Natural killer cell treated with Interleukin-12 subunit alpha and Interleukin-12 subunit beta and Interleukin-15 and Interleukin-18, amount 100 ng/mL, for 72 hours (primary cell): Measurements from ENCODE around the gene VDAC1. TPM values are rescaled to one million over a fixed set of nuclear protein-coding genes. Genes with fewer than 3 reads are reported as not detected.
"Not testable (repeated sequence)": the region's sequence is repeated elsewhere in the genome, so short reads cannot be mapped to it uniquely, and the experiment has no call there.

ENCODE experiments used
- ATAC-seq, 2 donors: fragments of 150-1000 bp; cut with Tn5 transposase in 1 of 2; sonication (Bioruptor Pico), chemical (Tn5 transposase) in 1 of 2; 2 replicates each; pipeline ENCODE4 v1.10.0; 2021
- DNase-seq: peaks from one replicate; pipeline ENCODE4 v3.0.0; 2022; ENCODE audit warnings: low spot score
- H3K27ac Mint-ChIP-seq, 2 donors: 1 replicate in 1 of 2; 2 replicates in 1 of 2; pipeline ENCODE4 v1.8.0; 2022; ENCODE audit warnings: mixed read lengths in 2 of 2, mild to moderate bottlenecking in 1 of 2, moderate library complexity in 1 of 2
- H3K27me3 Mint-ChIP-seq, 2 donors: 1 replicate in 1 of 2; 2 replicates in 1 of 2; pipeline ENCODE4 v1.8.0; 2022; ENCODE audit warnings: mixed read lengths in 2 of 2
- H3K36me3 Mint-ChIP-seq: one replicate; pipeline ENCODE4 v1.8.0; 2022; ENCODE audit warnings: mixed read lengths
- H3K4me1 Mint-ChIP-seq, 2 donors: 1 replicate in 1 of 2; 2 replicates in 1 of 2; pipeline ENCODE4 v1.8.0; 2022; ENCODE audit warnings: low read depth in 2 of 2, mixed read lengths in 2 of 2, mild to moderate bottlenecking in 1 of 2
- H3K4me3 Mint-ChIP-seq: one replicate; pipeline ENCODE4 v1.8.0; 2022; ENCODE audit warnings: mixed read lengths
- H3K9me3 Mint-ChIP-seq: 2 replicates; pipeline ENCODE4 v1.8.0; 2022; ENCODE audit warnings: mixed read lengths
- total RNA-seq, 2 donors: library from RNA; stranded (reverse); gene quantifications; one replicate each; pipeline ENCODE4 v1.2.3, GENCODE V29; 2022

VDAC1 gene
- total RNA-seq, 2 donors from 2014 or later = 325 to 329 TPM

DNA sequence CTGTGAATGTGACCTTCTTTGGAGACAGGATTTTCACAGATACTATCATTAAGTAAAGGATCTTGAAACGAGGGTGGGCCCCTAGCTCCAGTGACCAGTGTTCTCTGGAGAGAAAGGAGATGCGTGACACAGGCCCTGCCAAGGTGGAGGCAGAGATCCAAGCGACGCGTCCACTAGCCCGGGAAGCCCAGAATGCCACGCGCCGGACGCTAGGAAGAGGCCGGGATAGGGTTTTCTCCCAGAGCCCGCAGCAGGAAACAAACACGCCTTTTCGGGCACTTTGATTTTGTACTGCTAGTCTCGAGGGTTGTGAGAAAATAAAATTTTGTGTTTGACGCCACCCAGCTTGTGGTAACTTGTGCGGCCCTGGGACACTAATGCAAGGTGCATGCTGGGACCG, 29.6 kb upstream of the VDAC1 start:
- no peaks in the 10 kb centered on the region for H3K9me3 Mint-ChIP-seq
- H3K36me3 Mint-ChIP-seq = no peaks in the 10 kb centered on the region
- no peak overlapping the region for H3K27ac Mint-ChIP-seq
- H3K4me1 Mint-ChIP-seq = peaks cover 0 to under 1% of the 10 kb centered on the region in 2 donors
- no peaks in the 10 kb centered on the region for H3K27me3 Mint-ChIP-seq
- no peak overlapping the region for H3K4me3 Mint-ChIP-seq
- ATAC-seq = no peak
- no peak for DNase-seq

DNA sequence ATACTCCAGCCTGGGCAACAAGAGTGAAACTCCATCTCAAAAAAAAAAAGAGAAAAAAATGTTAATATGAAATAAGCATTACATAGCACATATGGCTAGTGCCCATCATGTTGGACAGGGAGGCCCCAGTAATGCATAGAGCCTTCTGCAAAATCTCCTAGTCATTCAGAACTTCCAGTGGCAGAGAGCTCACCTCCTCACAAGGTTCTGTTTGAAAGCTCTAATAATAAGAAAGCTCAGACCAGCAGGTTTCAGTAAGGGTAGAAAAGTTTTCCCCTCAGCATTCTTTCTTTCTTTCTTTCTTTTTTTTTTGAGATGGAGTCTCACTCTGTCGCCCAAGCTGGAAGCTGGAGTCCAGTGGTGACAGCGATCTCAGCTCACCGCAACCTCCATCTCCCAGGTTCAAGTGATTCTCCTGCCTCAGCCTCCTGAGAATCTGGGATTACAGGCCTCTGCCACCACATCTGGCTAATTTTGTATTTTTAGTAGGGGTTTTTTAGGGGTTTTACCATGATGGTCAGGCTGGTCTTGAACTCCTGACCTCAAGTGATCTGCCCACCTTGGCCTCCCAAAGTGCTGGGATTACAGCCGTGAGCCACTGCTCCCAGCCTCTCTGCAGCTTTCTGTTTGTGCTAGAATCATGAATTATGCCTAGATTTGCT, 25.7 kb upstream of the VDAC1 start:
- not testable (repeated sequence) for H3K27me3 Mint-ChIP-seq, H3K9me3 Mint-ChIP-seq, H3K4me3 Mint-ChIP-seq, H3K27ac Mint-ChIP-seq, DNase-seq, H3K36me3 Mint-ChIP-seq, ATAC-seq, H3K4me1 Mint-ChIP-seq

DNA sequence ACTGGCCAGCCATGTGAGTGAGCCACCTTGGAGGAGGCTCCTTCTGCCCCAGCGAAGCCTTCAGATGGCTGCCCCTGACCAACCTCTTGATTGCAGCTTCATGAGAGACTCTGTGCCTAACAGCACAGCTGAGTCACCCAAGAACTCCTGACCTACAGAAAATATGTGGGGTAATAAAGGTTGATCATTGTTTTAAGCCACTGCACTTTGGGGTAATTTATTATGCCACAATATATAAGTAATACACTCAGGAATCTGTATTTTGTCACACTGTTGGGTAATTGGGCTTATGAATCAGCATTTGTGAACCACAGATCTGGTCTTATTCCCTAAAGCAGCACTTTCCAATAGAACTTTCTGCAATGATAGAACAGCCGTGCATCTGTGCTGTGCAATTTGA, 24.4 kb upstream of the VDAC1 start:
- ATAC-seq = no peak
- no peak for DNase-seq
- no peaks in the 10 kb centered on the region for H3K36me3 Mint-ChIP-seq
- H3K27me3 Mint-ChIP-seq = peaks cover 0 to 3% of the 10 kb centered on the region in 2 donors
- no peak overlapping the region for H3K4me3 Mint-ChIP-seq
- no peaks in the 10 kb centered on the region for H3K9me3 Mint-ChIP-seq
- H3K27ac Mint-ChIP-seq = no peak overlapping the region
- no peaks in the 10 kb centered on the region for H3K4me1 Mint-ChIP-seq

DNA sequence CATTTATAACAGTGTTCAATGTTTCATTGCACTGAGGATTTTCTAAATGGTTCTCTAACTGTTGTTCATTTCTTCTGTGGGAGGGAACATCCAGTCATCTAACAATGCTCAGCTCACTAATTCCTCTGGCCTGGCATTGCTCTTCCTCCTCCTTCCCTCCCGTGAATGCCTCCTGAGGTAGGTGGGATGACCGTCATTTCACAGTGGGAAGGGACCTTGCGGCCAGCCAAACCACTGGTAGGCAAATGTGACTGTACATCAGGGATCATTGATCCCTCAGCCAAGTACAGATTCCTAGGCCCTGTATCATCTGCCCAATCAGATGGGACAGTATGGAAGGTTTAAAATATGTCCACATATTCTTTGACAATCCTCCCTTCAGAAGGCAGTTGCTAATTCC, 23.7 kb upstream of the VDAC1 start:
- Mint-ChIP-seq H3K27me3 (peaks cover 0 to 3% of the 10 kb centered on the region in 2 donors), H3K9me3 (no peaks in the 10 kb centered on the region), H3K4me3 (no peak overlapping the region), H3K27ac (no peak overlapping the region), H3K36me3 (no peaks in the 10 kb centered on the region), H3K4me1 (no peaks in the 10 kb centered on the region)
- ATAC-seq (no peak), DNase-seq (peak; percentile 34)

DNA sequence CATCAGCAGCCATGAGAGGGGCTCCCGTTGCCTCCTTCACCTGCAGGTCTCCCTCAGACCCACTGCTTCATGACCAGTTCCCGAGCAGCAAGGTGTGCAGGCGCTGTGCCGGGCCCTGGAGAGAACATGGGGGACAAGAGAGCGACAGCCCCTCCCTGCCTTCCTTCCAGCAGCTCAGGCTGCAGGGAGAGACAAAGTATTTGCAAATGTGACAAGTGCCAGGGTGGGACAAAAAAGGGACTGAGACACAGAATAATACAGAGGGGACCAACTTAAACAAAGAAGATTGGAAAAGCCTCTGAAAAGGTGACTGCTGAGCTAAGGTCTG, 22.5 kb upstream of the VDAC1 start:
- H3K9me3 Mint-ChIP-seq = no peaks in the 10 kb centered on the region
- DNase-seq (peak; percentile 52), ATAC-seq (no peak)
- H3K27me3 Mint-ChIP-seq = peaks cover 0 to 3% of the 10 kb centered on the region in 2 donors
- H3K4me3 Mint-ChIP-seq = no peak overlapping the region
- no peaks in the 10 kb centered on the region for H3K36me3 Mint-ChIP-seq
- H3K27ac Mint-ChIP-seq = no peak overlapping the region
- H3K4me1 Mint-ChIP-seq = no peaks in the 10 kb centered on the region

DNA sequence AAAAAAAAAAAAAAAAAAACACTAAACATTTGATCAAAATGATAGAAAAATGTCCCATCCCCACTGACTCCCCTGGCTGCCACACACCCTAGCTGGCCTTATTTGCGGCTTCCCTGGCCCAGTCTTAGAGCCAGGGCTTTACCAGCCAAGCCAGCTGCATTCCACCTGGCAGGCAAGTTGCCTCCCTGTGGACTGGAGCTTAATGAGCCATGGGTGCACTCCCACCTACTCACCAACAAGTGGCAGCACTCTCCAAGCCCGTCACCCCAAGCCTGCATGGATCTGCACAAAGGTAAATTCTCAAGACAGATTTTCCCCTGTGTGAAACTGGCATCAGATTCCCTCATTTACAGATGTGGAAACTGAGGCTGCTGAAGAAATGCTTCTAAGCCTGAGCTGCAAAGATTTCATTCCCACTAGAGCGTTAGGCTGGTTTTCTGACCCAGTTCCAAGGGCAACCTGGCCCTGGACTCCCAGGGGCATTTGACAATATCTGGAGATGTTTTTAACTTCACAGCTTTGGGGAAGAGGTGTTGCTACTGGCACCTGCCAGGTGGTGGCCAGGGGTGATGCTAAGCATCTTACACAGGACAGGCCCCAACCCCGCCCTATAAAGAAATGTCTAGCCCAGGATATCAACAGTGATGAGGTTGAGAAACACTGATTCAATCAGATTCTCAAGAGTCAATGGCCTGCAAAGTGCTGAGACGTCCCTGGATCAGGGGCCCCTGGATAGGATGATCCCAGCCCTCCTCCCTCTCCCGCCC, 21.9 kb upstream of the VDAC1 start:
- H3K36me3 Mint-ChIP-seq = no peaks in the 10 kb centered on the region
- no peaks in the 10 kb centered on the region for H3K4me1 Mint-ChIP-seq
- H3K9me3 Mint-ChIP-seq = no peaks in the 10 kb centered on the region
- DNase-seq (peak; percentile 12), ATAC-seq (peak in 1 of 2 donors; percentile 69)
- no peak overlapping the region for H3K4me3 Mint-ChIP-seq
- H3K27me3 Mint-ChIP-seq = peaks cover 0 to 3% of the 10 kb centered on the region in 2 donors
- no peak overlapping the region for H3K27ac Mint-ChIP-seq

DNA sequence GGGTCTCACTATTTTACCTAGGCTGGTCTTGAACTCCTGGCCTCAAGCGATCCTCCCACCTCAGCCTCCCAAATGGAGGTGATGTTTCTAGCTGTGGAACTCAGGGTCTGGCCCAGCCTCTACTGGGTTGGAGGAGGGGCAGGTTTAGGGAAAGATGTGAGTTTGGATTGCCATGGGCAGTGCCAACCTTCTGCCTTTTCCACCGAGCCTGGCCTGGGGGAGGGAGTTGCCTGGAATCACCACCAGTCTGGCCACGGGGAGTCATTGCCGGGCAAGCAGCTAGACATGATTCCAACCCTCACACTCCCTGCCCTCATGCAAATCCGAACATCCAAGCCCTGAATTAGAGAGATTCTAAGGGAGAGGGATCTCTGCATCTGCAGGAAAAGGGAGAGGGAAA, 21.0 kb upstream of the VDAC1 start:
- Mint-ChIP-seq H3K36me3 (no peaks in the 10 kb centered on the region), H3K9me3 (no peaks in the 10 kb centered on the region), H3K4me1 (no peaks in the 10 kb centered on the region), H3K27me3 (peaks cover 0 to 3% of the 10 kb centered on the region in 2 donors), H3K4me3 (no peak overlapping the region), H3K27ac (no peak overlapping the region)
- ATAC-seq = no peak
- no peak for DNase-seq

DNA sequence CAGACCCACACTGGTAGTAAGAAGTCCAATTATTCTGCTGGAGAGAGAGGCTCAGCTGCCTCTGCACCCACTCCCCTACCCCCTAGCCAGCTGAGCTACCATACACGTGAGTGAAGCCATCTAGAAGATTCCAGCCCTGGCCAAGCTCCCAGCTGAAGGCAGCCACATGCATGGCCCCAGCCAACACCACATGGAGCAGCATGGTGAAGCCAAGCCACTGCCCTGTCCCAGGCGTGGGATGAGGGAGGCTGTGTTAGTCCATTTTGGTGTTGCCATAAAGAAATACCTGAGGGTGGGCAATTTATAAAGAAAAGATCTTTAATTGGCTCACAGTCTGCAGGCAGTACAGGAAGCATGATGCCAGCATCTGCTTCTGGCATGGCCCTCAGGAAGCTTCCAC, 20.0 kb upstream of the VDAC1 start:
- Mint-ChIP-seq H3K9me3 (no peaks in the 10 kb centered on the region), H3K27me3 (peaks cover 0 to 3% of the 10 kb centered on the region in 2 donors), H3K4me1 (no peaks in the 10 kb centered on the region), H3K27ac (no peak overlapping the region), H3K4me3 (no peak overlapping the region), H3K36me3 (no peaks in the 10 kb centered on the region)
- ATAC-seq (no peak), DNase-seq (peak; percentile 29)

DNA sequence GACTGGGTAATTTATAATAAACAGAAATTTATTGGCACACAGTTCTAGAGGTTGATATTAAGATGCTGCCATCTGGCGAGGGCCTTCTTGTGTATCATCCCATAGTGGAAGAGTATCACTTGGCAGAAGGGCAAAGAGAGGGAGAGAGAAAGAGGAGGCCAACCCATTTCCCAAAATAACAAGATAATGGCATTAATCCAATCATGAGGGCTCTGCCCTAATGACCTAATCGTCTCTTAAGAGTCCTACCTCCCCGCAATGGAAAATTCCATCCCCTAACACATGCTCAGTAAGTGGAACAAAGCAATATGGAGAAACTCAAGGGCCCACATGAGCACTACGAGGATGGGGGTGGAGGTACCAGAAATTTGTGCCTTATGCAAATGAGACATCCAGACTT, 17.6 kb upstream of the VDAC1 start:
- ATAC-seq (no peak), DNase-seq (no peak)
- Mint-ChIP-seq H3K27me3 (peaks cover 0 to 3% of the 10 kb centered on the region in 2 donors), H3K9me3 (no peaks in the 10 kb centered on the region), H3K27ac (no peak overlapping the region), H3K36me3 (no peaks in the 10 kb centered on the region), H3K4me3 (no peak overlapping the region), H3K4me1 (no peaks in the 10 kb centered on the region)

DNA sequence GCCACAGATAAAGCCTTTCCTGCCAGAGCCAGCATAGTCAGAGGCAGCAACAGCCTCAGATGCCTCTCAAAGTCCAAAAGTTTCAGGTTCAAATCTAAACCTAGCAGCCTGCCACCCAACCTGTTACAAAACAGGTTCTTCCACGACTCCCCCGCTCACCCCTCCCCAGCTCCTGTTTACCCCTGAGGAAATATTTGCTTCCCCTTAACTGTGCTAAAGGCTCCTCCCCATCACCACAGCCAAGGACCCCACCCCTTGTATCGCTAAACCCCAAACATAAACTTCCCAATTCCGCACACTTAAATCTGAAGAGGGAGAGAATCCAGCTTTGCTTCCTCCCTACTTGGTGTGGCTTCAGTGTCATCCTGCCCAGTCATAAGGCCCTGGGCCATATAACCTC, 15.4 kb upstream of the VDAC1 start:
- no peaks in the 10 kb centered on the region for H3K9me3 Mint-ChIP-seq
- ATAC-seq = no peak
- peak; percentile 32 for DNase-seq
- no peak overlapping the region for H3K27ac Mint-ChIP-seq
- H3K27me3 Mint-ChIP-seq = peaks cover 0 to 4% of the 10 kb centered on the region in 2 donors
- no peaks in the 10 kb centered on the region for H3K36me3 Mint-ChIP-seq
- H3K4me1 Mint-ChIP-seq = no peaks in the 10 kb centered on the region
- no peak overlapping the region for H3K4me3 Mint-ChIP-seq

DNA sequence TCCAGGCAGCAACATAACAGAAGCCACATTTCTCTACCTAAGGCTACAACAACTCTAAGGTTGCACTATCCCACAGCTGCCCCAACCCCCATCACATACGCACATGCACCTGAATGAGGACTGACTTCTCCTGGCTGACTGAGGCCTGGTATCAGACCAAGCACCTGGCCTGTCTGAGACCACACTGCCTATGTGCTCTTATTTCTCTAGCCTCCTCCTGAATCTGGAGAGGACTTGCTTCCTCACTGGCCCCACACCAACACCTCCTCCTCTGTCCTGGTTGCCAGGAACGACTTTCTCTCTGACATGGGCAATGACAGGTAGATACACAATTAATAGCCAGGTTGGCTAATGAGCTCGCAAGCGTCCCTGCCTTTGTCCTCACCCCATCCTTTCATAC, 14.9 kb upstream of the VDAC1 start:
- DNase-seq = peak; percentile 47
- ATAC-seq = no peak
- Mint-ChIP-seq H3K4me3 (no peak overlapping the region), H3K36me3 (no peaks in the 10 kb centered on the region), H3K4me1 (no peaks in the 10 kb centered on the region), H3K9me3 (no peaks in the 10 kb centered on the region), H3K27ac (no peak overlapping the region), H3K27me3 (peaks cover 0 to 2% of the 10 kb centered on the region in 2 donors)

DNA sequence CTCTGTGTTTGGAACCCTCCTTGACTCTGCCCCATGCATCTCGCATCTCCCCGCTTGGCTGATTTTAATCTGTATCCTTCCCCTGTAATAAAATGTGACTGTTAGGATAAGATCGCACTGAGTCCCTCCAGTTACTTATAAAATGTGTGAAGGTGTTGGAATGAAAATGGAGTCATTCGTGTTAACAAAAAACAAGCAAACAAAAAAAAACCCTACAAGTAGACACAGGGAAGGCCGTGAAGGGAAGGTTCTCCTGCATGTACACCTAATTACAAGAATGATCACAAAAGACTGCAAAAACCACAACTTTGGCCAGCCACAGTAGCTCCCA, 14.2 kb upstream of the VDAC1 start:
- Mint-ChIP-seq H3K4me1 (no peaks in the 10 kb centered on the region), H3K27me3 (peaks cover 0 to 2% of the 10 kb centered on the region in 2 donors)
- no peak for DNase-seq

DNA sequence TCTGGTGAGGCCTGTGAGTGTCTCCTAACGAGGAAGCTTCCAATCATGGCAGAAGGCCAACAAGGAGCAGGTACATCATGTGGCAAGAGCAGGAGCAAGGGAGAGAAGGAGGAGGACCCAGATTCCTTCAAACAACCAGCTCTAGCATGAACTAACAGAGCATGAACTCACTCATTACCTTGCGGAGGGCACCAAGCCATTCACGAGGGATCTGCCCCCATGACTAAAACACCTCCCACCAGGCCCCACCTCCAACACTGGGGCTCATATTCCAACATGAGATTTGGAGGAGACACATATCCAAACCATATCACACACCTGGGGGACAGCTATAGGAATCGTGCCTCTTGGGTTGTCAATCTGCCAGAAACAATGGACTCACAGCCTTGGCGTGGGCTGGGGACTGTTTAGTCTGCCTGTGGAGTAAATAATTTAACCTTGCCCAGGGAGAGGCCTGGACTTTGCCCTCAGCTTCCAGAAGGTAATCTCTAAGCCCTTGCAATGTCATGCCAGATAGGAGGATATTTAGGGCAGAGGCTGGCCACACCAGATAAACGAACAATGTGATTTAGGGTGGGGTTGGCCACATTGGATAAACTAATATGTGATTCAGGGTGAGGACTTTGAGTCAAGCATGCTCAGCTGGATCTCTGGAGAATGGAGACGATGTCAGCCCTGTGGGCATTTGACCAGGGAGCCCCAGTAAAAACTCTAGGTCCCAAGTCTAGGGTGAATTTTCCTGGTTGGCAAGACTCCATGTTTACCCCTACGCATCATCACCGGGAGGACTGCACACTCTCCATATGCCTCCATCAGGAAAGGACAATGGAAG, 13.6 kb upstream of the VDAC1 start:
- H3K36me3 Mint-ChIP-seq = no peaks in the 10 kb centered on the region
- peaks cover 0 to under 1% of the 10 kb centered on the region in 2 donors for H3K4me1 Mint-ChIP-seq
- DNase-seq = peak; percentile 38
- peaks cover under 1 to 4% of the 10 kb centered on the region in 2 donors for H3K27me3 Mint-ChIP-seq
- H3K9me3 Mint-ChIP-seq = no peaks in the 10 kb centered on the region
- H3K27ac Mint-ChIP-seq = no peak overlapping the region
- ATAC-seq = no peak
- no peak overlapping the region for H3K4me3 Mint-ChIP-seq

More for the DNA sequence above, 14.2 kb upstream of the VDAC1 start:
- no peak overlapping the region for H3K4me3 Mint-ChIP-seq
- no peaks in the 10 kb centered on the region for H3K9me3 Mint-ChIP-seq
- H3K36me3 Mint-ChIP-seq = no peaks in the 10 kb centered on the region
- no peak overlapping the region for H3K27ac Mint-ChIP-seq
- ATAC-seq = no peak

DNA sequence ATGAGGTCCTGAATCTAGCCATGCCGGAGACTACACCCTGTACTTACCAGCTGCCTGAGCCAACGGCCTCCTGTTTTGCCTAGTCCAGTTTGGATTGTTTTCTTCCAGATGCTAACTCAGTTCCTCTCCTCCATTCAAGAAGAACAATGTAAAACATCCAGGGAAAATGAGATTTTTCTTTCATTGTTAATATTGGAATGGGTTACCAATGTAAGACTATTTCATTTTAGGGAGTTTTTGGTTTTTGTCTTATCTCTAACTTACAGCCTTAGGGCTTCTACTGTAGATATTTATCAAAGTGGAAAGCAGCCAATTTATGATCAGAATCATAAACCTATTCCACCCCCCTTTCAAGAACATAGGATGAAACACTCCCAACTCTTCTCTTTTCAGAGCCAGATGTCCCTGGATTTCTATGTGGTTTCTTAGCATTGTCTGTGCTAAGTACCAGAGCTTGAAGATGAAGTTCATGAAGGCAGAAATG, 3.5 kb upstream of the VDAC1 start:
- no peak for DNase-seq
- H3K4me3 Mint-ChIP-seq = no peak overlapping the region
- H3K36me3 Mint-ChIP-seq = no peaks in the 10 kb centered on the region
- no peak overlapping the region for H3K27ac Mint-ChIP-seq
- peaks cover 11 to 16% of the 10 kb centered on the region in 2 donors for H3K4me1 Mint-ChIP-seq
- no peaks in the 10 kb centered on the region for H3K9me3 Mint-ChIP-seq
- peaks cover 14 to 15% of the 10 kb centered on the region in 2 donors for H3K27me3 Mint-ChIP-seq
- no peak for ATAC-seq
